KMS-11 (cell line): ENCODE measurements around the gene CR1L.

ENCODE experiments used
- H2AFZ ChIP-seq: fragments of 200-600 bp; sonication (generic); 2 replicates; pipeline ENCODE4 v1.6.1; 2016; ENCODE audit warnings: antibody characterized with exemption, mixed run types, low read depth
- H3K27ac ChIP-seq: fragments of 200-600 bp; sonication (generic); 2 replicates; pipeline ENCODE4 v1.6.1; 2016; ENCODE audit warnings: mild to moderate bottlenecking, mixed run types
- H3K27me3 ChIP-seq: fragments of 200-600 bp; sonication (generic); 2 replicates; pipeline ENCODE4 v1.6.1; 2017; ENCODE audit warnings: mild to moderate bottlenecking, low read depth, mixed run types, moderate library complexity; ENCODE audit not compliant: insufficient read depth
- H3K36me3 ChIP-seq: fragments of 200-600 bp; sonication (generic); 2 replicates; pipeline ENCODE4 v1.6.1; 2017; ENCODE audit warnings: mild to moderate bottlenecking, mixed run types; ENCODE audit not compliant: insufficient read depth
- H3K4me1 ChIP-seq: fragments of 200-600 bp; sonication (generic); 2 replicates; pipeline ENCODE4 v1.6.1; 2016; ENCODE audit warnings: mild to moderate bottlenecking, low read depth, mixed run types; ENCODE audit not compliant: poor library complexity, severe bottlenecking
- H3K4me2 ChIP-seq: fragments of 200-600 bp; sonication (generic); 2 replicates; pipeline ENCODE4 v1.7.0; 2016; ENCODE audit warnings: mild to moderate bottlenecking, mixed run types
- H3K4me3 ChIP-seq: fragments of 200-600 bp; sonication (generic); IDR thresholded peaks from 2 replicates; pipeline ENCODE4 v1.6.1; 2017; ENCODE audit warnings: low read depth, low read length, mixed read lengths; ENCODE audit not compliant: insufficient read depth
- H3K79me2 ChIP-seq: fragments of 200-600 bp; sonication (generic); 2 replicates; pipeline ENCODE4 v1.6.1; 2016; ENCODE audit warnings: low read depth, mixed run types; ENCODE audit not compliant: insufficient read depth
- H3K9ac ChIP-seq: fragments of 200-600 bp; sonication (generic); 2 replicates; pipeline ENCODE4 v1.6.1; 2016; ENCODE audit warnings: mild to moderate bottlenecking, mixed run types
- H4K20me1 ChIP-seq: fragments of 200-600 bp; sonication (generic); 2 replicates; pipeline ENCODE4 v1.6.1; 2016; ENCODE audit warnings: mild to moderate bottlenecking, mixed run types; ENCODE audit not compliant: insufficient read depth
- TF ChIP-seq, protein P1 (sequence below): fragments of 200-600 bp; sonication (generic); conservative IDR thresholded peaks from 2 replicates; pipeline ENCODE4 v1.6.1; 2017; ENCODE audit warnings: low read depth, mild to moderate bottlenecking, antibody characterized with exemption, low read length, moderate library complexity, mixed read lengths

Gene CR1L

DNA sequence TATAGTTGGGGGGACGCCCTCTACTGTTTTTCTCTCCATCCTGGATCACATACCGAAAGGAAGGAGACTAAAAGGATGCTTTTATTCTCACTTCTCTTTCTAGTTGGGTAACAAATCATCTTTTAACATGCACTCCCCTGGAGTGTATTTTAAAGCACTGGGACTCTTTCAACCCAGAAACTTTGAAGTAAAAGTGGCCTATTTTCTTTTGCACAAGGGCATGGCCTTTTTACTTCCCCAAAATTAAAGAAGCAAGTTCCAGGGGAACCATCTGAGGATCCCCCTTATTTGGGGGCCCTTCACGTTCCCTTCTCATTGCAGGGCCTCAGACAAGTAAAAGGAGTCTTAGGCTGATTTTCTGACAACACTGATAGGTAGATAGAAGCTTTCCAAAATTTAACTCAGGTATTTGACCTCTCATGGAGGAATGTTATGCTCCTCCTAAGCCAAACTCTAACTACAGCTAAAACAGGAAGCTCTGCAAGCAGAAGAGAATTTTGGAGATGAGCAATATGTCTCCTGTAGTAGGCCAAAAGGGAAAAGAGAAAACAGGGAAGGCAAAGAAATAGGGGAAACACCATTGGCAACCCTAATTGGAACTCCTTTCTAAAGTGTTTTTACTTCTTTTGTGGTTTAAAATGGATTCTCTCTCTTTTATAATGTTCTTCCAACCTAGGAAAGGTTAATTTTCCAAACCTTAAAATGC is 98.1 kb downstream of the CR1L start:
- Histone ChIP-seq H3K4me3 (no peak overlapping the region), H2AFZ (no peak overlapping the region), H3K27me3 (no peaks in the 10 kb centered on the region), H3K4me2 (no peak overlapping the region), H3K4me1 (no peaks in the 10 kb centered on the region), H3K9ac (no peak overlapping the region), H3K79me2 (no peaks in the 10 kb centered on the region), H3K36me3 (no peaks in the 10 kb centered on the region), H4K20me1 (no peaks in the 10 kb centered on the region), H3K27ac (no peak overlapping the region)
- TF ChIP-seq, protein P1, sequence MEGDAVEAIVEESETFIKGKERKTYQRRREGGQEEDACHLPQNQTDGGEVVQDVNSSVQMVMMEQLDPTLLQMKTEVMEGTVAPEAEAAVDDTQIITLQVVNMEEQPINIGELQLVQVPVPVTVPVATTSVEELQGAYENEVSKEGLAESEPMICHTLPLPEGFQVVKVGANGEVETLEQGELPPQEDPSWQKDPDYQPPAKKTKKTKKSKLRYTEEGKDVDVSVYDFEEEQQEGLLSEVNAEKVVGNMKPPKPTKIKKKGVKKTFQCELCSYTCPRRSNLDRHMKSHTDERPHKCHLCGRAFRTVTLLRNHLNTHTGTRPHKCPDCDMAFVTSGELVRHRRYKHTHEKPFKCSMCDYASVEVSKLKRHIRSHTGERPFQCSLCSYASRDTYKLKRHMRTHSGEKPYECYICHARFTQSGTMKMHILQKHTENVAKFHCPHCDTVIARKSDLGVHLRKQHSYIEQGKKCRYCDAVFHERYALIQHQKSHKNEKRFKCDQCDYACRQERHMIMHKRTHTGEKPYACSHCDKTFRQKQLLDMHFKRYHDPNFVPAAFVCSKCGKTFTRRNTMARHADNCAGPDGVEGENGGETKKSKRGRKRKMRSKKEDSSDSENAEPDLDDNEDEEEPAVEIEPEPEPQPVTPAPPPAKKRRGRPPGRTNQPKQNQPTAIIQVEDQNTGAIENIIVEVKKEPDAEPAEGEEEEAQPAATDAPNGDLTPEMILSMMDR: no peak

DNA sequence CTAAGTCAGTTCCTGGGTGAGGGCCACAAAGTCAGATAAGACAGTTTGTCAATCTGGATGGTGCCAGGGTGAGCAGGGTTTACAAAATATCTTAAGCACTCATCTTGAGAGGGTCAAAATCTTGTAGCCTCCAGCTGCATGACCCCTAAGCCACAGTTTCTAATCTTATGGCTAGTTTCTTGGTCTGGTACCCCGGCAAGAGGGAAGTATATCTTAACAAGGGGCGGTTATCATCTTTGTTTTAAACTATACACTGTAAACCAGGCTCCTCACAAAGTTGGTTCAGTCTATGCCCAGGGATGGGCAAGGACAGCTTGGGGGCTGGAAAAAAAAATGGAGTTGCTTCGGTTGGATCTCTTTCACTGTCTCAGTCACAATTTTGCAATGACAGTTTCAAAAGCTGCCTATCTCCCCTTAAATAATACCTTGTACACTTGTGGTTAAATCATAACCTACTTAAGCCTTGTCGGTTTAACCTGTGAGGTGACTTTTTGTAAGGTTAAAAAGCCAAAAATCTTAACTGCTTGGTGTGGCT is 99.1 kb downstream of the CR1L start:
- no peak overlapping the region for H3K4me3 ChIP-seq
- H3K27ac ChIP-seq: no peak overlapping the region
- no peaks in the 10 kb centered on the region for H3K36me3 ChIP-seq
- no peaks in the 10 kb centered on the region for H3K79me2 ChIP-seq
- H3K27me3 ChIP-seq: no peaks in the 10 kb centered on the region
- no peaks in the 10 kb centered on the region for H3K4me1 ChIP-seq
- TF ChIP-seq, protein P1: no peak
- H3K4me2 ChIP-seq: no peak overlapping the region
- no peaks in the 10 kb centered on the region for H4K20me1 ChIP-seq
- H2AFZ ChIP-seq: no peak overlapping the region
- H3K9ac ChIP-seq: no peak overlapping the region

DNA sequence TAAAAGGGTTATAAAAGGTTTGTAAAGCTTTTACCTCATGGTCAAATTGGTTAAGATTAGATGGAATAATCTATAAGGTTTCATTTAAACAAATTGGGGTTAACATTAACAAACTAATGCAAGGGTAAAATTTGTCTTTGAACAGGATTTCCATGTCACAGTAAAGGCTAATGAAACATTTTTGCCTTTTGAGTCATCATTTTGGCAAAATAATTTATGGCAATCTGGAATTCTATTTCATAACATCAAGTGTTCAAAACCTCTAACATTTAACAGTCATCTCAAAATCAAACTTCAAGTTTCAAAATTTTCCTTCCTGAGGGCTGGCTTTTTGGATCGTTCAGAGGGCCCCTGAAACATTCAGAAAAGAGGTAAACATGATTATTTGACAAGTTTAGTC is 100.4 kb downstream of the CR1L start:
- Histone ChIP-seq H4K20me1 (no peaks in the 10 kb centered on the region), H3K79me2 (no peaks in the 10 kb centered on the region), H3K4me1 (no peaks in the 10 kb centered on the region), H3K27me3 (no peaks in the 10 kb centered on the region), H3K9ac (no peak overlapping the region), H3K4me3 (no peak overlapping the region), H3K36me3 (no peaks in the 10 kb centered on the region), H2AFZ (no peak overlapping the region), H3K27ac (no peak overlapping the region), H3K4me2 (no peak overlapping the region)
- TF ChIP-seq, protein P1: no peak

DNA sequence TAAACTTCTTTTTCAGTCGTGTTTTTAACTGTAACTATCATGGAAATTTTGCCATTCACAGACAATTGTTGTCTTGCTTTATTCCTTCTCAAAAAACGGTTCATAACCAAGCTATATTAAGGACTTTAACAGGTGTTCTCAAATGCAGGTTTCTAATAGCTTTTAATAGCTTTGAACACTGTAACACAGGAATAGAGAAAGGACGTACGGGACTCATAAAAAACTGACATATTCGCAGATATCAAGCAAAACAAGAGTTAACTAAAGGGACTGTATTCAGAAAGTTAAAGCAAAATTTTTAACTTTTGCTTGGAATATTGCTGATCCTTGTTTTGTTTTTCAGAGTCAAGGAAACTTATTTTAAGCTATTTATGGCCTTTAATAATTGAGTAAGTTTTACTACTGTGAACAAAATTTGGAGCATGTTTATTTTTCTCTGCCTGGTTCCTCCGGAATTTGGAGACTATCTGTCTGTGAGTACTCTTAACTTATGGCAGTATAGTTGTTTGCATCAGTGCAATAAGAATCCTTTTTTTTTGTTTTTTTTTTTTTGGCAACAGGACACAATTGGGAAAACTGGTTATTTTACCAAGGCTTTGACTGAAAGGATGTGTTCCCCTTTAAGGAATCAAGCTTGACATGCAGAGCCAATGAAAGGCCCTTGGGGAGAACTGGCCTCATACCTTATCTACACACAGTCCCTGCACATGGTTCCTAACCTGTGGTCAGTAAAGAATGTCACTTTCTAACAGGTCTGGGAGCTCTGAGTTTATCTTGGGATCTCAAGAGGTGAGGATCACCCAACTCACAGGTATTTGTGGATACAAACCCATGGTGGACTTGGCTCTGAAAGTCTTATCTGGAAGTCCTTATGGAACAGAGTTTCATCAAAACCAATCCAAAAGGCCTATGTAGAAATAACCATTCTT is 101.2 kb downstream of the CR1L start:
- H2AFZ ChIP-seq: no peak overlapping the region
- no peak overlapping the region for H3K27ac ChIP-seq
- no peak overlapping the region for H3K4me3 ChIP-seq
- no peaks in the 10 kb centered on the region for H3K27me3 ChIP-seq
- H3K4me2 ChIP-seq: no peak overlapping the region
- H3K79me2 ChIP-seq: no peaks in the 10 kb centered on the region
- H3K4me1 ChIP-seq: peaks cover 5% of the 10 kb centered on the region
- H4K20me1 ChIP-seq: no peaks in the 10 kb centered on the region
- TF ChIP-seq, protein P1: no peak
- H3K9ac ChIP-seq: no peak overlapping the region
- H3K36me3 ChIP-seq: no peaks in the 10 kb centered on the region
